Activated naive CD4-positive, alpha-beta T cell treated with Interleukin-2 at 50 U/mL for 16 hours (primary cell): ENCODE data around the gene GMDS.
"Not testable (repeated sequence)": the region's sequence is repeated elsewhere in the genome, so short reads cannot be mapped to it uniquely, and the experiment has no call there.

Experiments
- DNase-seq: peaks from one replicate; pipeline ENCODE4 v3.0.0-alpha.2; 2020

GMDS gene

DNA sequence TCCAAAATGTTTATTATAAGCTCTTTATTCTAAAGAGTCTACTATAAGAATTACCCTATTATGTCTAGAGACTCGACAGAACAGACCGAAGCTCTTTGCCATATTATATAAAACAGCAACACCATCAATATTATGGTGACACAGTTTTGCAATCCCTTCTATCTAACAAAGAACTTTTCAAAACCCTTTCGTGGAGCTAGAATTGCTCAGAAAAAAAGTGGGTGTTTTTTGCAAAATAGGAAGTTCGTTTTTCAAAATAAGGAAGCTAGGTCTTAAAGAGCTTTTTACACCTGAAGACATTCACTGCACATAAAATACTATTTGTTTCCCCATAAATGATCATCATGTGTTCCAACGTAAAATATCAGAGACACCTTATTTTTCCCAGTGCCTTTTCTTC lies 395.7 kb downstream of the GMDS start:
- no peak for DNase-seq

DNA sequence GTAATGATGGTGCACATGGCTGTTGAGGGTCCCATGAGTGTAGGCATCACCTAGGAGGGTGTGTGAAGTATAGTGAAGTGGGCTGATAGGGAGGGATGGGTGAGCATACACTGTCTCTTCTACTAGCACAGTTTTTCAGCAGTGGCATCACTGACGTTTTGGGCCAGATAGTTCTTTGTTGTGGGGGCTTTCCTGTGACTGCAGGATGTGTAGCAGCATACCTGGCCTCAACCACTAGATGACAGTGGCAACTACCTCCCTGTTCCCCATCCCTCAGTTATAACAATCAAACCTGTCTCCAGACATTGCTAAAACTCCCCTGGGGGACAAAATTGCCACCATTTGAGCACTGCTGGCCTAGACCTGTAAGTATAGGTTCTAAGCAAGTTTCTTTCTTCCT lies 396.7 kb downstream of the GMDS start:
- no peak for DNase-seq

DNA sequence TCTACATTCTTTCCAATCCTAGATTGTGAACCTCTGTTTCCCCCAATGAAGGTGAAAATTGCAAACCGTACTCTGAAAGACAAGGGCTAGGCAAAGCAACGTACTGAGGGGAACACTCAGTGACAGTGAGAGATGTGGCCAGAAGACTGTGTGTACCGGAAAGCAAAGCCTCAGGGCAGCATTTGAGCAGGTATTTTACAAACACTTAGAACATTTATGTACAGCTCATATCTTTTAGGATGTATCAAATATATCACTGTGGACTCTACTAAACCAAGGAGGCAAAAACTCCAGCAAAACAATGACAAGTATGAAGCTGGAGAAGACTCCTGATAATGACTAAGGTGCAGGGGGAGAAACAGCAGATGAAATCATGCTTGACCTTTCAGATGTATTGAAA lies 398.8 kb downstream of the GMDS start:
- no peak for DNase-seq

DNA sequence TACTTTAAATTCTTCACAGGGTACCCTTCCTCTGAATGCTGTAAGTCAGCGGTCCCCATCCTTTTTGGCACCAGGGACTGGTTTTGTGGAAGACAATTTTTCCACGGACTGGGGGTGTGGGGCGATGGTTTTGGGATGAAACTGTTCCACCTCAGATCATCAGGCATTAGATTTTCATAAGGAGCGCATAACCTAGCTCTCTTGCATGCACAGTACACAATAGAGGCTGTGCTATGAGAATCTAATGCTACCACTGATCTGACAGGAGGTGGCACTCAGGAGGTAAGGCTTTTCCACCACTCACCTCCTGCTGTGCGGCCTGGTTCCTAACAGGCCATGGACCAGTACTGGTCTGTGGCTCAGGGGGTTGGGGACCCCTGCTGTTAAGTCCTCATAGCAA lies 399.9 kb downstream of the GMDS start:
- not testable (repeated sequence) for DNase-seq

DNA sequence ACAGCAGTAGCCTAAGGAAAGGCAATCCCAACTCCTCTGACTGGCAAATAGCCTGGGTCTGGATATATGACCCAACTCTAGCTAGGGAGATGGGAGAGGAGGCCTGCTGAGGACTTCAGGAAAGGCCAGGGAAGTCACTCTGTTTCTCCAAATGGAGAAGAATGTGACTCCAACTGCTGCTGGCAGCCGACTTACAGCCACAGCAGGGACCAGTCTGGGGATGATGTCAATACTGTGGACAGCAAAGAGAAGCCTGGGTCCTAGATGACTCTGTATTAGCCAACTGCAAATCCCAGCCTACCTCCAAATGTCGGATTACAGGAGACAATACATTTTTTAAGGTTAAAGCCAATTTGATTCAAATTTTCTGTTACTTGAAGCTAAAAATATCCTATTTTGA lies 403.1 kb downstream of the GMDS start:
- DNase-seq = no peak

DNA sequence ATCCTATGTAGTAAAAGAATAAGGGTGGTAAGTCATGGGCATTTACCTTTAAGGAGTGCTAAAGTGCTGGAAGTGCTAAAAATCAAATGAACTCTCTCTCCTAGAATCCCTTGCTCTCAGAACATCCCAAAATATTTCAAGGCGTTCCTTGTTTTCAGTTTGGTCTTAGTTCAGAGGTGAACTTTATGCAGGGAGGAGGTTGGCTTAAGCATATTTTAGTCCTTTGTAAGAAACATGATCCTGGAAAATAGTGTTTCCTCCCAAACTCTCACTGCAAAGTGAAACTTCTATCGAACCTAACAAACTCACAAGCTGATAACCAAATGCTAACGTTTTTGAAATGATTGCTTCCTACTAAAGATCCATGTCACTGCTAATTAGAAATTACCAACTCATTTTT lies 404.3 kb downstream of the GMDS start:
- DNase-seq = no peak

DNA sequence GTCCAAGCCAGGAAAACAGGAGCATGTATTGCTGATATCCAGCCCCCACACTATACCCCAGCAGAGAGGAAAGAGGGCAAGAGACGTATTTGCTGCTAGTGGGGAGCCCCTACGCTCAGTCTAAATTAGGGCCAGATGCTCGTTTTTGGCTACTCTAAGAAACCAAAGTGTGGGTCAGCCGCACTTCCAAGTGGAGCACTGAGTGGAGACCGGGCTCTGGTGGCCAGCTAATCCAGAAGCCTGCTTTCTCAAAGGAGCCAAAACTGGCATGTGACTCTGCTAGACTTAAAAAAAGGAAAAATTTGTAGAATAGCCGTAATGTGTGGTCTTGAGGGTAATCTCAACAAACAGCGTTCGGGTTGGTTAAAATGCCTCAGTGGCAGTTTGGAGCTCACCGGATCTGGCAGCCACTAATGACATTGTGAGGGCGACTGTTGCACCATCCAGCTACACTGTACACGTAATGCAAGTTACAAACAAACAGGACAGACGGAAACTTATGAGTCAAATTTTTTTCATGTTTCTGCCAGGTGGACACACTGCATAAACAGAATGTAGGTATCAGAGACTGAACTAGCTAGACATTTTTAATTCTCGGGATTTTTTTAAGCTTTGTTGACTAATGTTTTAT lies 404.8 kb downstream of the GMDS start:
- DNase-seq = no peak

DNA sequence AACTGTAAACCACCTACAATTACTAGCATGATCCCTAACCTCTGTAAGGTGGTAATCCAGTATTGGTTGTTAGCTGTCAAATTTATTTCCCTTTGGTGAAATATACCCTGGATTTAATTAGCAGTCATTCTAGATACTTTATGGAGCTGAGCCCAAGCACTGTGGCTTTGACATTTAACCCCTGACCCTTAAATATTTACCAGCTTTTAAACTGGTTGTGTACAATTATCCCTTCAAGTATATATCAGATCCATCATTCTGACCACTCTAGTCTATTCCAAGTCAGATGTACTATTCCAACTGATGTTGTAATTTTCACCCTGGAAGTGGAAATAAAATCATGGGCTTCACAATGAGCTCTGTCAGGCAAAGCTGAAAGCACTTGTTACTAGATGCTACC lies 406.0 kb downstream of the GMDS start:
- no peak for DNase-seq

DNA sequence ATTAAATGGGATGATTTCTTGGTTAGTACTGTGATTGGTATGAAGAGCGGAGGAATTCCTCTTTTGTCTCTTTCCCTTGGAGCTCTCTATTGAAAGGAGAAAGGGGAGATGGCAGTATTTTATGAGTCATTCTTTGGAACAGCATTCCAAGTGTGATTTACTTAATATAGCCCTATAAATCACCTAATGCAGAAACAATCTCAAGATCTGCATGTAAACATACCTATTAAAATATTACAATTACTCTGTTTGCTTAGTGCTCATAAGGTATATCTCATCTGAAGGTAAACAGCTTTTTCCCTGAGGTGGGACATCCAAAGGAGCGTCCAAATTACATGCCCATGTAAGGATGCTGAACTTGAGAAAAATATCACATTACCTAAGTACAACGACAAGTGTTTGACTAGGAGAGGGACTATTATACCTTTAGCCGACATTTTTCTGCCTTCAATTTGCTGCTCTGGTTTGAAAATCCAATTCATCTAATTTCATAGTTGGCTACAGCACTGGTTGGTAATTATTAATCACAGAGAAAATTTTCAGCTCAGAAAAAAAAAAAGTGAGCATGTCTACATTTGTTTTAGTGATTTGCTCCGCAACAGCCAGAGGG lies 406.7 kb downstream of the GMDS start:
- DNase-seq = no peak

DNA sequence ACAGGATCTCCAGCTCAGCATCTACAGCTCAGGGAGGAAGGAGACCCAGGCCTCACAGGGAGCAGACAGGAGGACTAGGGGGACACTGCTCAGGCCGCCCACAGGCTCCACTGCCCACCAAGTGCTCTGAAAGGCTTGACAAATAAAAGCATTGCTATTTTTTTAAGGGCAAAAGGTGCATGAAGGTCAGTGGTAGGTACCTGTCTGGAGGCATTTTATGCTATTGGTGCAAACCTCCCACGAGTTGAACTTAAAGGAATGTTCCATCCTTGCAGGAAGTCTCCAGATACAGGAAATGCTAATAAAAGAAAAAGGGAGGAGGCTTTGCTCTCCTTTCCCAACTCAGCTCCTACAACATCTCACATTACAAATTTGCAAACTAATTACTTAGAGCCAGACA lies 407.6 kb downstream of the GMDS start:
- no peak for DNase-seq

DNA sequence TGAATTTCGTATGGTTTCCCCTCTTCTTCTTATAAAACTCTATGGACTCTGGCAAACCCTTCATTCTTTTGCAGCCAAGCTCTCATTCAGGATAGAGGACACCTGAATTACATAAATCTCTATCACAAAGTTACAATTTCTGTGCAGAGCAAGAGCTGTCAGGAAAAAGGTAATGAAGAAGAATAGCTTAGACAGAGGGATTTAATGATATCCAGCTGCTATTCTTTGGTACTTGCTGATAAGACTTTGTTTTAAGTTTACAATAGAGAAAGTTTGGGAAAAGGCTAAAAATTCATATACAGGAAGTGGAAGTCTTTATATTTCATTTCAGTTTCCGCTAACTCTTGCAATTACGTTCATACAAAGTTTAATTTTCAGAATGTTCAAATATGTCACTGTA lies 408.7 kb downstream of the GMDS start:
- DNase-seq = no peak

DNA sequence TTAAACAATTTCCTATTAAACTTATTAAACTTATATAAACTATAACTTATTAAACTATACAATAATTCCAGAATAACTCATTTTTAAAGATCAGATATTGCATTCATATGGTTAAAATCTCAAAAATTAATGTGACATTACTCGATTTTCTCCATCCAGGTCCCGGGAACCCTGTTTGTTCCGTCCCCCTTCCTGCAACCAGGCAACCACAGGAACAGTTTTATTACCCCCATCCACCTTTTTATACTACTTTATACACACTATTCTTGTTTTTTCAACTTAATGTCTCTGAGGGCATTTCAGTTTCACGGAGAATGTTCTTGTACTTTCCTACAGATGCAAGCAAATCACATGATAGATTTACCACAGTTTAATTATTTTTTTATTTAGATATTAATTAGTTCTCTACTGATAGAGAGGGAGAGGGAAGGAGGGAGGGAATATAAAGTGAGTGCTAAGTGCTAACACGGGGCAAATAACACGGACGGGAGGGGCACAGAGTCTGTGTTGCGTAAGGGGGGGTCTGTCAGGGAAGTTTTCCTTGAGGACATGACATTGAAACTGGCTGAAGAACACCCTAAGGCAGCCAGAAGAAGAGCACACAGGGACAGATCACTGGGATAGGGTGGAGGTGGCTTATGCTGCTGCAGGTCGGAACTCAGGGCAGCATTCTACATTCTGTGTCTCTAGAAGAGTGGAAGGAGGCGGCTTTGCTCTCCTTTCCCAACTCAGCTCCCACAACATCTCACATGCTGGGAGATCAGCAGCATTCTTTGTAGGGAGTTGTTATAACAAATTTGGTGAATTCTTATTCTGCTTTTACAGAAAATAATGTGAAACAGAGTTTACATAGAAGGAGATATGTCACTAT lies 410.5 kb downstream of the GMDS start:
- DNase-seq = no peak

DNA sequence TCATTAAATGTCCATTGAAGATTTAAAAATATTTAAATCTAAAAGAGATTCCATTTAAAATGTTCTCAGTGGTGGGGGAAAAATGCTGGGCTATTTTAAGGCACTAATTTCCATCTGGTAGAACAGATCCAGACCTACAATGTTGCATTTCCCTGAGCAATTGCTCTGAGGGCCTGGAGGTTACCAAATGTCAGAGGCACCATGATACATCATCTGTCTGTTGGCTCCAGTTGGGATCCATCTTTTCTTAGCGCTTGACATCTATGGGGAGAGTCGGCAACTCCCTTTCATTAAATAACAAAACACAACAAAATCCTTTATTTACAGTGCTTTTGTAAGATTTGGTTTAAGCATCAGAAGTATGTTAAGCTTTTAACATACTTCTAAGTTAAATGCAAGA lies 411.2 kb downstream of the GMDS start:
- DNase-seq = no peak

DNA sequence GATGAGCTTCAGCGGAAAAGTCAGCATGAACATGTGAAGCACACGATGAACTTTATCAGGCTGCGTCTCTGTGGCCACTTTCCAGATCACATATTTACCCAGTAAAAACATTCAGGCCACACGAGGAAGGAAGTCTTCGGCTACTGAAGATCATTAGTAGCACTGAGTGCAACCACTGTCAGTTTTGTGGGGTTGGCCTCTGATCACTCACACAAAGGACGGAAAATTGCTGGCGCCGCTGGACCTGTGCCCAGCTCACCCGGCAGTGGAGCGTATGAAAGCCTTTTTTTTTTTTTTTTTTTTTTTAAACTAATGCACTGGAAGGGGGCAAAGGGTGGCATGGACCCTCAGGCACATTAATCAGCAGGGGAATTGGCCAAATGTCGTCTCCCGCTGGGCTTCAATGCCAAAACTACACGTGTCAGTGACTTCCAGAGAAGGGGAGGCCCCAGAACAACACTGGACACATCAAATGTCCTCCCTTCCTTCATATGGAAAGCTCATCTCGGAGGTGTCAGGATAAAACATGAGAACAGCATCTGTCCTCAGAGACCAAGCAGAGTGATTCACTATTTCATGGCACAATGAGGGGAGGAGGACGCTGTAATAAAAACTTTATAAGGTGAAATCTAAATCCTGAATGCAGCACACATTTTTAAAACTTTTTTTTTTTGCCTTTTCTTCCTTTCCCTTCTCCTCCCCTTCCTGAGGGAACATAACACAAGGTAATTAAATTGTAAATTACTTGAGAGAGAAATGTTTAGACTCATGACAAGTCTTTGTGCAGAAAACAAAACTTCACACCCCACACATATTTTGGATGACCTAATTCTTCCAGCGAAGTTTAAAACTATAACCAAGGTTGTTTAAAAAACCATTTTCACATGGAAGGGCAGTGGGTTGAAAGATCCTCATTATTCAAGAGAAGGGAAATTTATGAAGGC lies 412.3 kb downstream of the GMDS start:
- DNase-seq = no peak

DNA sequence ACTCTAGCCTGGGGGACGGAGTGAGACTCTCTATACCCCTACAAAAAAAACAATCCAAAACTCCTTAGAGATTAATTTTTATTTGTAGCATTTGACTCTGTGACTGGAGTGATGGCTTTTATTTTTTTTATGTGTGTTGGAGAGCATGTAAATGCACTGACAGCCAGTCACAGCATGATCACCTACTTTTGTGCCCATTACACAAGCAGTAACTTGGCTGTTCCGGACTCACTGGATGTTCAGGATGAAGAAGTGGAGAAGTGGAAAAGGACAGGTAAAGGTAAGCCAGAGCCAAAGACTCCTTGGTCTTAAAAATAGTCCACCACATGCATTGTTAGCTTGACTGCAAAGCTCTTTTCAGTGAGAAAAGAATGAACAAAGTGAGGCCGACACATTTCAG lies 413.0 kb downstream of the GMDS start:
- no peak for DNase-seq

DNA sequence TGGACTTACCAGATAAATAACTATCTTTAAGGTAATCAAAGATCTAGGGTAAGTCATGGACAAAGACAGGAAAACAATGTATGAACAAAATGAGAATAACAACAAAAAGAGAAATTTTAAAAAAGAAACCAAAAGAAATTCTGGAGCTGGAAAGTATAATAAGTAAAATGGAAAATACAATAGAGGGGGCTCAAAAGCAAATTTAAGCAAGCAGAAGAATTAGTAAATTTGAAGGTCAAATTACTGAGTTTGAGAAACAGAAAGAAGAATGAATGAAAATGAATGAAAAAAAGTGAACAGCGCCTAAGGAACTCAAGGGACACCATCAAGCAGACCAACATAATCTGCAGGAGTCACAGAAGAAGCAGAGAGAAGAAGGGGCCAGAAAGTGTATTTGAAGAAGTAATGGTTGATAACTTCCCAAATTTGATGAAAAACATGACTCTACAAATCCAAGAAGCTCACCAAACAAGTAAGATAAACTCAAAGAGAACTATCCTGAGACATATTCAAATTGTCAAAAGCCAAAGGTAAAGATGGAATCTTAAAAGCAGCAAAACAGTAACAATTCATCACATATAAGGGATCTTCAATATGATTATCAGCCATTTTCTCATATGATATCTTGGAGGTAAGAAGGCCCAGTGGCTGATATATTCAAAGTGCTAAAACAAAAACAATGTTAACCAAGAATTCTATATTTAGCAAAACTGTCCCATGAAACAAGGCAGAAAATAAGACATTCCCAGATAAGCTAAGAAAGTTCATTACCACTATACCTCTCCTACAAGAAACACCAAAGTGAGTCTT lies 417.2 kb downstream of the GMDS start:
- DNase-seq = no peak

DNA sequence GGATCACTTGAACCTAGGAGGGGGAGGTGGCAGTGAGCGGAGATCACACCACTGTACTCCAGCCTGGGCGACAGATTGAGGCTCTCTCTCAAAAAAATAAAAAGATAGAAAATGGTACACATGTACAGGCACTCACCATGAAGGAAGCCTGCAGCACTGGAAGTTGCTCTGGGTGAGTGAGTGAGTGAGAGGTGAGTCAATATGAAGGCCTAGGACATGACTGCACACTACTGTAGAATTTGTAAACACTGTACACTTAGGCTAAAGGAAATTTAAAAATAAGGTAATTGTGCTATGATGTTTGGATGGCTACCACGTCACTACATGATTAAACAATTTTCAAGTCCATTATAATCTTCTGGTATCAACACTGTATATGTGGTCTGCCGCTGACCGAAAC lies 419.5 kb downstream of the GMDS start:
- no peak for DNase-seq

DNA sequence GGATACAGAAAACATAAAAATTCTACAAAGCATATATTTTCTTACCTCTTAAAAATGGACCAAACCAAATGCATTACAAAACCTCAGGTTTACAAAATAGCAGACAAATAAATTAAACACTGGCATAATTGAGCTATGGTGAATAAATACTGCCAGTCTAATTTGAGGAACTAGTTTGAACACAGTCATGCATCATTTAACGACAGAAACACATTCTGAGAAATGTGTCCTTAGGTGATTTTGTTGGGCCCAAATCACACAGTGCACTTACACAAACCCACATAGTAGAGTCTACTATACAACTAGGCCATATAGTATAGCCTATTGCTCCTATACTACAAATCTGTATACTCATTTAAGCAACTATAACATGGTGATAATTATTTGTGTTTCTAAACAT lies 420.1 kb downstream of the GMDS start:
- no peak for DNase-seq

DNA sequence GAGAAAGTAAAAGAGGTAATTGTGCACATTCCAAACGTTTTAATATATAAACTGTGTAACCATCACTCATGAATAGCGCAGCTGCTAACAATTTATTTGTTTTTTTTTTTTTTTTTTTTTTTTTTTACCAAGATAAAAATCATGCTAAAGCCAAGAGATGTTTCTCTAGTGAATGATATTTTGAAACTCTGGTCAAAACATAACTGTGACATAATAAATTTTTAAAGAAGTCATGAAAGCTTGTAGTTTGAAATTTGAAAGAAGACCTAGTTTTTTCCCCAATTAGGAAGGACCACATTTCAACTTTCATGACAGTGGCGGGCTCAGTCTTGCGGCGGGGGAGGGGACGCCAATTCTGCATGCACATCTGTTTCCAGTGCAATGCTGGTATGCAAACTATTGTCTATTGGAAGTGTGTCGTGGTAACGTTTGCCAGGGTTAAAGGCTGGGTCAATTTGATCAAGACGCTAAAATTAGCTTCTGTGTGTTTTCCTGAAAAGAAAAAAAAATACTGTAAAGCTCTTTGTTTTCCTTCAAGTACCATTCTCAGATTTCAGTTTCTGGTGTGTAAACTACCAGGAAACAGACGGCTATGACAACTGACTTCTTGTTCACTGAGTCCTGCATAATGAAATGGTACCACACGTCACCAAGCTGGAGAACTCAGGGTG lies 423.8 kb downstream of the GMDS start:
- DNase-seq = no peak

DNA sequence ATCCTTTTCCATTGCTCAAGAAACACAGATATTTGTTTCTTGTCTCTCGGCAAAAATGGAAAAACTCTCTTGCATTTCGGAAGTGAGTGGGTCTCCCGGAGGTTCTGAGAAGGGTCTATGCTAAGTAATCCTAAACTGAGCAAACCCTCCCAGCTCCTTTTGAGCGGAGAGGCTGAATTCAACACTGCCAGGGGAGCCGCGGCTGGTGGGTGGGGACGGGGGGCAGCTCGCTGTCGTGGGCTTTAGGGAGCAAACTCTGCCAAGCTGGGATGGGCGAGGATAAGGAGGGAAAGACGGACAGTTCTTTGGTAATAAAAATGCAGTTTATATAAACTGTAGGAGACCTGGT lies 424.3 kb downstream of the GMDS start:
- no peak for DNase-seq

DNA sequence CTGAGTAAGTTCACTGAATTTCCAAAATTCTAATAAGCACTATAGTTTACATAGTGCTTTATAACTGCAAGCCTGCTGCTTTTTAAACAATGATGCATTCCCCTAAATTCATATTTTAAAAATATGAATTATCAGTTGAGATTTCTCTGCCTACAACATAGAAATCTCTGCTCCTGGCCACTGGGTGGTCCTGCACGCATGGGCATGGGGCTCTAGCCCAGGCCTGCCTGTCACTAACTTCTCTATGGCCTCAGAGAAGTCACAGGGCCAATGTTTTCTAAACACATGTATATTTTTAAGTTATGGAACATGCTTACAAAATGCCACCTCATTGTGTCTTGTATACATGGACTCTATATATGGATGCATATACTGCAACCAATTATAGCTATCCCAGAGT lies 424.7 kb downstream of the GMDS start:
- no peak for DNase-seq

DNA sequence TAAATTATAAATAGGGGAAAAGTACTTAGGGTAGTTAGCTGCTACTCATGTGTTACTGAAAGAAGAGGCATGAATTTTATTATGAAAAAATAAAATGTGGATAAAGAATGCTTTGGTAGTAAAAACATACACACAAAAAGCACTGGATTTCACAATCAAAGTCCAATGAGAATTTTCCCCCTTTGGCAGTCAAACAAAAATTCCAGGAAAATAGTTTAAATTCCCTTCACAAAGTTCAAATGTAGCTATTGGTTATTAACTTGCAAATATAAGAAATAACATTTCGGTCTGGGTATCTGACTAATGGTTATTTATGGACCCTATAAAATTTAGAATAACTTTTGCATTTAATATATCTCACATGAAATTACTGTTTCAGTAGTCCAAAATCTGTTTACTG lies 425.2 kb downstream of the GMDS start:
- no peak for DNase-seq
